ENCODE data around the gene ADCY9. TPM values are rescaled to one million over a fixed set of nuclear protein-coding genes. Genes with fewer than 3 reads are reported as not detected.

Gene ADCY9
- polyA plus RNA-seq, 1 donor (not counting 4 experiments of a cell fraction or from before 2014, with no cell fraction given), result 3.0 TPM

GRCh38 chr16:3915426-3916260 is 200.6 kb downstream of the ADCY9 start:
- H3K9me1 ChIP-seq (ENCODE audit: control insufficient read depth, extremely low read depth, insufficient read depth, low read length), result no peaks in the 10 kb centered on the region
- FAIRE-seq, result no peak

GRCh38 chr16:3912897-3913296 is 203.3 kb downstream of the ADCY9 start:
- Histone ChIP-seq H2AFZ (ENCODE audit: control insufficient read depth, low read length) (no peak overlapping the region), H3K9me1 (ENCODE audit: control insufficient read depth, extremely low read depth, insufficient read depth, low read length) (no peaks in the 10 kb centered on the region), H3K79me2 (ENCODE audit: control insufficient read depth, insufficient read depth, low read length) (no peaks in the 10 kb centered on the region), H3K36me3 (ENCODE audit: control insufficient read depth in 2 of 2, extremely low read depth in 1 of 2, insufficient read depth in 2 of 2, low read length in 2 of 2) (no peaks in the 10 kb centered on the region), H4K20me1 (ENCODE audit: control insufficient read depth, extremely low read depth, insufficient read depth, low read length) (peaks cover 2% of the 10 kb centered on the region), H3K27me3 (ENCODE audit: control insufficient read depth, extremely low read depth, insufficient read depth, low read length) (peaks cover 4% of the 10 kb centered on the region), H3K9me3 (ENCODE audit: control insufficient read depth, low read depth, low read length) (no peaks in the 10 kb centered on the region), H3K27ac (ENCODE audit: control insufficient read depth, insufficient read depth, low read length) (no peak overlapping the region), H3K9ac (ENCODE audit: control insufficient read depth, extremely low read depth, insufficient read depth, low read length) (no peak overlapping the region), H3K4me3 (ENCODE audit: control insufficient read depth in 2 of 3, extremely low read depth in 1 of 3, insufficient read depth in 2 of 3, low read depth in 1 of 3, low read length in 3 of 3) (no peak overlapping the region), H3K4me2 (ENCODE audit: control insufficient read depth, extremely low read depth, insufficient read depth, low read depth, low read length) (no peak overlapping the region), H3K4me1 (ENCODE audit: control insufficient read depth, extremely low read depth, insufficient read depth, low read length) (no peaks in the 10 kb centered on the region)
- no peak for DNase-seq (ENCODE audit: low read depth, low spot score)
- TF ChIP-seq EZH2 (IDR thresholded peaks at IDR 0.05; ENCODE audit: low read length), result no peak
- no peak for TF ChIP-seq CTCF (optimal IDR thresholded peaks at IDR 0.05 in 1 of 3, IDR thresholded peaks at IDR 0.05 in 1 of 3, conservative IDR thresholded peaks at IDR 0.05 in 1 of 3; ENCODE audit: extremely low read depth in 1 of 3, insufficient read depth in 2 of 3, low read length in 3 of 3)
- FAIRE-seq, result no peak
- dilution Hi-C loops (cut with MboI; ENCODE audit: extremely low pct_ligation_motif_present, low sequenced_read_pairs), result no loop called here

More at GRCh38 chr16:3915426-3916260, 200.6 kb downstream of the ADCY9 start:
- H3K27ac ChIP-seq (ENCODE audit: control insufficient read depth, insufficient read depth, low read length), result no peak overlapping the region
- peaks cover 2% of the 10 kb centered on the region for H4K20me1 ChIP-seq (ENCODE audit: control insufficient read depth, extremely low read depth, insufficient read depth, low read length)
- peaks cover 4% of the 10 kb centered on the region for H3K27me3 ChIP-seq (ENCODE audit: control insufficient read depth, extremely low read depth, insufficient read depth, low read length)
- no peaks in the 10 kb centered on the region for H3K4me1 ChIP-seq (ENCODE audit: control insufficient read depth, extremely low read depth, insufficient read depth, low read length)
- no peak overlapping the region for H2AFZ ChIP-seq (ENCODE audit: control insufficient read depth, low read length)
- H3K9me3 ChIP-seq (ENCODE audit: control insufficient read depth, low read depth, low read length), result peaks cover 7% of the 10 kb centered on the region
- TF ChIP-seq EZH2 (IDR thresholded peaks at IDR 0.05; ENCODE audit: low read length), result no peak
- no peak for TF ChIP-seq CTCF (optimal IDR thresholded peaks at IDR 0.05 in 1 of 3, IDR thresholded peaks at IDR 0.05 in 1 of 3, conservative IDR thresholded peaks at IDR 0.05 in 1 of 3; ENCODE audit: extremely low read depth in 1 of 3, insufficient read depth in 2 of 3, low read length in 3 of 3)
- dilution Hi-C loops (cut with MboI; ENCODE audit: extremely low pct_ligation_motif_present, low sequenced_read_pairs), result no loop called here
- H3K36me3 ChIP-seq (ENCODE audit: control insufficient read depth in 2 of 2, extremely low read depth in 1 of 2, insufficient read depth in 2 of 2, low read length in 2 of 2), result no peaks in the 10 kb centered on the region
- no peaks in the 10 kb centered on the region for H3K79me2 ChIP-seq (ENCODE audit: control insufficient read depth, insufficient read depth, low read length)
- DNase-seq (ENCODE audit: low read depth, low spot score), result no peak
- no peak overlapping the region for H3K4me2 ChIP-seq (ENCODE audit: control insufficient read depth, extremely low read depth, insufficient read depth, low read depth, low read length)
- no peak overlapping the region for H3K9ac ChIP-seq (ENCODE audit: control insufficient read depth, extremely low read depth, insufficient read depth, low read length)
- H3K4me3 ChIP-seq (ENCODE audit: control insufficient read depth in 2 of 3, extremely low read depth in 1 of 3, insufficient read depth in 2 of 3, low read depth in 1 of 3, low read length in 3 of 3), result no peak overlapping the region

Small RNAs within 50 kb of the gene (small RNA-seq; reads per million reads assigned to genes)
- gene AC009171.1 (ENCODE audit: insufficient read length in 3 of 3, low read depth in 3 of 3, low replicate concordance in 1 of 3), result 0 reads per million in 3 experiments

Other genes with a start within 250 kb of the ADCY9 start
- gene CREBBP, start 235.7 kb downstream of the ADCY9 start, polyA plus RNA-seq, result 2.2 to 5.0 TPM (median 4.6 TPM) in 3 replicates
- not detected in 3 replicates for gene SRL, start 125.6 kb upstream of the ADCY9 start, polyA plus RNA-seq
- gene TFAP4, start 156.6 kb upstream of the ADCY9 start, polyA plus RNA-seq, result 4.9 to 9.2 TPM (median 6.7 TPM) in 3 replicates
- gene GLIS2, start 199.6 kb upstream of the ADCY9 start, polyA plus RNA-seq, result 0.63 to 2.3 TPM (median 1.0 TPM) in 3 replicates
- gene PAM16, start 234.9 kb upstream of the ADCY9 start, polyA plus RNA-seq, result 25.0 to 41.2 TPM (median 32.7 TPM) in 3 replicates